Stimulated activated CD8-positive, alpha-beta memory T cell treated with anti-CD3 and anti-CD28 coated beads, Interleukin-15, amount 100 ng/mL, for 4 hours (primary cell): ENCODE results near the gene KCTD14.
A peak's percentile ranks its signal among the peaks of the same experiment; 100 is the strongest.
"Not testable (repeated sequence)": the region's sequence is repeated elsewhere in the genome, so short reads cannot be mapped to it uniquely, and the experiment has no call there.

ENCODE experiments used
- DNase-seq, 2 donors: peaks; one replicate each; pipeline ENCODE4 v3.0.0-alpha.2; 2020; ENCODE audit warnings: low read depth in 2 of 2

Gene KCTD14

GRCh38 chr11:78023426-78023825, 350 bp upstream of the KCTD14 start:
- DNase-seq = no peak

- no peak for DNase-seq
Observed at GRCh38 chr11:78021611-78022010, 1.5 kb downstream of the KCTD14 start.

GRCh38 chr11:78020246-78020645, 2.8 kb downstream of the KCTD14 start:
- no peak for DNase-seq

GRCh38 chr11:78019808-78020207, 3.3 kb downstream of the KCTD14 start:
- DNase-seq = no peak

- DNase-seq = no peak
Observed at GRCh38 chr11:78015878-78016277, 7.2 kb downstream of the KCTD14 start.

- DNase-seq = not testable (repeated sequence)
Observed at GRCh38 chr11:78014937-78015520, 8.0 kb downstream of the KCTD14 start.

GRCh38 chr11:78011301-78011700, 11.8 kb downstream of the KCTD14 start:
- DNase-seq = no peak

GRCh38 chr11:78010755-78011154, 12.3 kb downstream of the KCTD14 start:
- no peak for DNase-seq

GRCh38 chr11:78010304-78010703, 12.8 kb downstream of the KCTD14 start:
- no peak for DNase-seq

- DNase-seq = no peak
Observed at GRCh38 chr11:78009062-78009461, 14.0 kb downstream of the KCTD14 start.

GRCh38 chr11:78000193-78000592, 22.9 kb downstream of the KCTD14 start:
- DNase-seq = peak in 1 of 2 donors; percentile 4

GRCh38 chr11:77999446-78000030, 23.5 kb downstream of the KCTD14 start:
- no peak for DNase-seq

- peak; percentile 95 to 98 for DNase-seq
Observed at GRCh38 chr11:77994434-77995362, 28.4 kb downstream of the KCTD14 start, which contains the start of gene INTS4. Gene INTS4 (minus strand): TSS chr11:77994668. CDS start chr11:77994643, 25 bp downstream.

- no peak for DNase-seq
Observed at GRCh38 chr11:77993902-77994301, 29.2 kb downstream of the KCTD14 start.

GRCh38 chr11:77990981-77991380, 32.1 kb downstream of the KCTD14 start:
- DNase-seq = no peak

GRCh38 chr11:77986456-77986855, 36.6 kb downstream of the KCTD14 start:
- not testable (repeated sequence) for DNase-seq

- no peak for DNase-seq
Observed at GRCh38 chr11:77981346-77981947, 41.6 kb downstream of the KCTD14 start.

- no peak for DNase-seq
Observed at GRCh38 chr11:77968337-77968736, 54.7 kb downstream of the KCTD14 start.

- no peak for DNase-seq
Observed at GRCh38 chr11:77967753-77968152, 55.3 kb downstream of the KCTD14 start.

GRCh38 chr11:77967121-77967520, 56.0 kb downstream of the KCTD14 start:
- no peak for DNase-seq

- no peak for DNase-seq
Observed at GRCh38 chr11:77966338-77966737, 56.7 kb downstream of the KCTD14 start.
